A673 (cell line): ENCODE measurements around the gene CYP11A1. TPM values are rescaled to one million over a fixed set of nuclear protein-coding genes. Genes with fewer than 3 reads are reported as not detected.
A peak's percentile ranks its signal among the peaks of the same experiment; 100 is the strongest.

ENCODE experiments used
- BruUV-seq: library from RNA; stranded (reverse); fragments of 400-500 nt; replicated peaks from 2 replicates; lab custom pipeline; 2021; lab: Mats Ljungman, UMichigan
- CTCF ChIA-PET: fragments of 300-600 bp; sonication (Branson Sonifier 250); formaldehyde crosslinking; loops from one replicate; lab custom pipeline; 2022; ENCODE audit warnings: antibody characterized with exemption; lab: Charles Lee
- POLR2A ChIA-PET: fragments of 300-600 bp; sonication (Branson Sonifier 250); formaldehyde crosslinking; loops from one replicate; lab custom pipeline; 2022; ENCODE audit warnings: antibody characterized with exemption; ENCODE audit not compliant: low non-redundant PET; lab: Charles Lee
- DNase-seq: peaks from one replicate; pipeline ENCODE4 v3.0.0-alpha.2; 2015; ENCODE audit warnings: low spot score
- H3K27ac ChIP-seq: fragments of 200-600 bp; sonication (generic); 2 replicates; pipeline ENCODE4 v1.5.1; 2016; ENCODE audit warnings: mixed run types, low read depth, mild to moderate bottlenecking, mixed read lengths, antibody characterized with exemption, low read length; ENCODE audit not compliant: poor library complexity, severe bottlenecking
- H3K27me3 ChIP-seq: fragments of 200-600 bp; sonication (generic); replicated peaks from 2 replicates; pipeline ENCODE4 v1.6.1; 2017; ENCODE audit warnings: mixed run types, low read depth, mild to moderate bottlenecking, mixed read lengths, antibody characterized with exemption, low read length; ENCODE audit not compliant: insufficient read depth, poor library complexity
- H3K36me3 ChIP-seq: fragments of 200-600 bp; sonication (generic); 2 replicates; pipeline ENCODE4 v1.6.1; 2016; ENCODE audit warnings: mixed run types, mild to moderate bottlenecking, mixed read lengths, antibody characterized with exemption, low read length; ENCODE audit not compliant: insufficient read depth, poor library complexity, severe bottlenecking
- H3K4me1 ChIP-seq: fragments of 200-600 bp; sonication (generic); 2 replicates; pipeline ENCODE4 v1.6.1; 2017; ENCODE audit warnings: mixed run types, mild to moderate bottlenecking, mixed read lengths, antibody characterized with exemption, low read length; ENCODE audit not compliant: insufficient read depth, poor library complexity, severe bottlenecking
- H3K4me3 ChIP-seq: fragments of 200-600 bp; sonication (generic); 2 replicates; pipeline ENCODE4 v1.5.1; 2016; ENCODE audit warnings: low read depth, mixed run types, mild to moderate bottlenecking, mixed read lengths, low read length; ENCODE audit not compliant: poor library complexity, severe bottlenecking
- H3K9me3 ChIP-seq: fragments of 200-600 bp; sonication (generic); 2 replicates; pipeline ENCODE4 v1.6.1; 2016; ENCODE audit warnings: mixed run types, low read depth, mild to moderate bottlenecking, mixed read lengths, antibody characterized with exemption, low read length; ENCODE audit not compliant: poor library complexity, severe bottlenecking
- EZH2 ChIP-seq: fragments of 200-600 bp; sonication (generic); IDR thresholded peaks from 2 replicates; pipeline ENCODE4 v1.6.1; 2017; ENCODE audit warnings: borderline replicate concordance, low read depth, mild to moderate bottlenecking, mixed read lengths, antibody characterized with exemption, low read length; ENCODE audit not compliant: poor library complexity, severe bottlenecking
- intact Hi-C: fragments of 100-400 bp; cut with micrococcal nuclease; formaldehyde crosslinking; loops from one replicate; pipeline ENCODE4 v1.10.0; 2022; ENCODE audit not compliant: unreplicated experiment
- total RNA-seq: library from RNA; stranded (reverse); gene quantifications from 2 replicates; pipeline ENCODE4 v1.2.3, GENCODE V29; 2021
- TF ChIP-seq, protein P1 (sequence below): fragments of 300-800, 200-600 bp; sonication (generic); conservative IDR thresholded peaks from 2 replicates; pipeline ENCODE4 v1.5.1; 2017; ENCODE audit warnings: low read depth, mild to moderate bottlenecking, antibody characterized with exemption, low read length, moderate library complexity, mixed read lengths

CYP11A1 gene
- total RNA-seq, 1 experiment from 2014 or later: not detected

DNA sequence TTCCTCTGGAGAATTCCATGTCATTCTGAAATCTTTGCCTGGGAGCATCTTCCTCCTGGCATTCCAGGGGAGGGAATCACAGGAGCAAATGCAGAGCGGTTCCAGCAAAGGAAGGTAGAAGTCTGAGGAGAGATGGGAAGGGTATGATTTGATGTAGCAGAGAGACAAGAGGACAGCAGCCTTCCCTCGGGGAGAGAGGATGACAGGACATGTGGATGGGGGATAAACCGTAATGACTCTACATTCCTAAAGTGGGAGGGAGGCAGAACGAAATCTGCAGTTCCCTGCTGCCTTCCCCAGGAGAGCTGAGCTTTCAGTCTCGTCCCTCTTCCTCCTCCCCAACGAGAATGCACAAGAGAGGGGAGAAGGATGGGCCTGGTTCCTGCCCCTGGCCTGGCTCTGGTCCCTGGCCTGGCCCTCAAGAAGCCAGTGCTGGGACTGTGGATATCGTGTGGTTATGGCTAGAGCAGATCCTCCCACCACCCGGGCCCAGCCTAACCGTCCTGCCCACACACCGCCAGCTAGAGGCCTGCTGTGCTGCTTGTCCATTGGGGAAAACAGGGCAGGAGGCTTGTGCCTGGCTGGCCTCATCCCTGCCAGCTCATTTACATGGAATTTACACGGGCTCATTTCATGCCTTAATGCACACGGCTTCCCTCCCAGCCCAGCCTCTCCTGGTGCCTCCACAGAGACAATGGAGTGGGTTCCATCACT is 39.7 kb upstream of the CYP11A1 start:
- Histone ChIP-seq H3K27ac (no peak overlapping the region), H3K27me3 (no peaks in the 10 kb centered on the region), H3K9me3 (no peaks in the 10 kb centered on the region), H3K4me1 (peaks cover 16% of the 10 kb centered on the region), H3K36me3 (no peaks in the 10 kb centered on the region), H3K4me3 (no peak overlapping the region)
- TF ChIP-seq, protein P1, sequence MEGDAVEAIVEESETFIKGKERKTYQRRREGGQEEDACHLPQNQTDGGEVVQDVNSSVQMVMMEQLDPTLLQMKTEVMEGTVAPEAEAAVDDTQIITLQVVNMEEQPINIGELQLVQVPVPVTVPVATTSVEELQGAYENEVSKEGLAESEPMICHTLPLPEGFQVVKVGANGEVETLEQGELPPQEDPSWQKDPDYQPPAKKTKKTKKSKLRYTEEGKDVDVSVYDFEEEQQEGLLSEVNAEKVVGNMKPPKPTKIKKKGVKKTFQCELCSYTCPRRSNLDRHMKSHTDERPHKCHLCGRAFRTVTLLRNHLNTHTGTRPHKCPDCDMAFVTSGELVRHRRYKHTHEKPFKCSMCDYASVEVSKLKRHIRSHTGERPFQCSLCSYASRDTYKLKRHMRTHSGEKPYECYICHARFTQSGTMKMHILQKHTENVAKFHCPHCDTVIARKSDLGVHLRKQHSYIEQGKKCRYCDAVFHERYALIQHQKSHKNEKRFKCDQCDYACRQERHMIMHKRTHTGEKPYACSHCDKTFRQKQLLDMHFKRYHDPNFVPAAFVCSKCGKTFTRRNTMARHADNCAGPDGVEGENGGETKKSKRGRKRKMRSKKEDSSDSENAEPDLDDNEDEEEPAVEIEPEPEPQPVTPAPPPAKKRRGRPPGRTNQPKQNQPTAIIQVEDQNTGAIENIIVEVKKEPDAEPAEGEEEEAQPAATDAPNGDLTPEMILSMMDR: no peak
- TF ChIP-seq EZH2: no peak
- CTCF ChIA-PET: interaction anchor here (0.9 kb wide), 1 partner anchor 25 kb away, joined by 3 read pairs; no protein-coding TSS in a partner anchor
- no TSS peak for BruUV-seq
- peak; percentile 67 for DNase-seq
- POLR2A ChIA-PET: no interaction called here
- intact Hi-C loops: no loop called here

DNA sequence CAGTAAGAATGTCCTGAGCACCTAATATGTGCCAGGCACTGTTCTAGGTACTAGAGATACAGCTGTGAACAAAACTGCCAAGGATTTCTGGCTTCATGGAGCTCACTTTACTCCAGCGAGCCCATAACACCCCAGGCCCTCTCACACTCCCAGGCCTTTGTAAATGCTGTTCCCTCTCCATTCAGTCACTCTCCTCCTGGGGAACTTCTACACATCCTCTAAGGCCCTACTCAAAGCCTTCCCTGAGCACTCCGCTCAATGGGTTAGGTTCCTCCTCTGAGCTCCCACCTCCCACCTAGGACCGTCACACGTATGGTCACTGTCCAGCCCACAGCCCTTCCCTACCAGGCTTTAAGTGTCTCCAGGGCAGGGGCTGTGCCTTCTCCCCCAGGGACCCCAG is 39.1 kb upstream of the CYP11A1 start:
- DNase-seq: no peak
- no TSS peak for BruUV-seq
- H3K27ac ChIP-seq: no peak overlapping the region

DNA sequence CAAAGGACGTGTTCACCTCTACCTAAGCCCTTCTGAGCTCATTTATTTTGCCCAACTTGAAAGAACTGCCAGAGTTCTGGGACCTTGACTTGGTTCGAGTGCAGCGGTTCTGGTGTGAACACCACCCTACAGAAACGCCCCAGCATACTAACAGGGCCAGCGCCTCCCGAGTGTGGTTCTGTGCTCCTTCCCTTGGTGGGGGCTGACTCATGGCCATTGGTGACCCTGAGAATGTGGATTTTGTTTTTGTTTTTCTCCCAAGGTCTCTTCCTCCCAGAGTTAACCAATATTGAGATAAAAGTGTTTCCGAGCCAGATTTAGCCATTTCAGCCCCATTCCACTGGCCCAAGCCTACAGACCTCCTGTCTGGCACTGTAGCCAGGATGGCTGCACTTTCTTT is 38.4 kb upstream of the CYP11A1 start:
- ChIA-PET POLR2A (interaction anchor here (0.6 kb wide), 1 partner anchor 41 kb away, joined by 3 read pairs; no protein-coding TSS in a partner anchor), CTCF (no interaction called here)
- H3K36me3 ChIP-seq: no peaks in the 10 kb centered on the region
- H3K9me3 ChIP-seq: no peaks in the 10 kb centered on the region
- no peaks in the 10 kb centered on the region for H3K27me3 ChIP-seq
- intact Hi-C loops: no loop called here
- H3K4me1 ChIP-seq: peaks cover 16% of the 10 kb centered on the region
- no peak overlapping the region for H3K4me3 ChIP-seq
- BruUV-seq: no TSS peak
- no peak for DNase-seq
- H3K27ac ChIP-seq: no peak overlapping the region
- TF ChIP-seq, protein P1: no peak
- TF ChIP-seq EZH2: no peak

More for the DNA sequence above, 39.1 kb upstream of the CYP11A1 start:
- H3K9me3 ChIP-seq: no peaks in the 10 kb centered on the region
- TF ChIP-seq, protein P1: no peak
- no peak for TF ChIP-seq EZH2
- H3K36me3 ChIP-seq: no peaks in the 10 kb centered on the region
- no peak overlapping the region for H3K4me3 ChIP-seq
- POLR2A ChIA-PET: no interaction called here
- no peaks in the 10 kb centered on the region for H3K27me3 ChIP-seq
- intact Hi-C loops: no loop called here
- peaks cover 16% of the 10 kb centered on the region for H3K4me1 ChIP-seq
- CTCF ChIA-PET: no interaction called here
